ENCODE data around the gene IFNA21.
"Not testable (repeated sequence)": the region's sequence is repeated elsewhere in the genome, so short reads cannot be mapped to it uniquely, and the experiment has no call there.

The IFNA21 gene

DNA sequence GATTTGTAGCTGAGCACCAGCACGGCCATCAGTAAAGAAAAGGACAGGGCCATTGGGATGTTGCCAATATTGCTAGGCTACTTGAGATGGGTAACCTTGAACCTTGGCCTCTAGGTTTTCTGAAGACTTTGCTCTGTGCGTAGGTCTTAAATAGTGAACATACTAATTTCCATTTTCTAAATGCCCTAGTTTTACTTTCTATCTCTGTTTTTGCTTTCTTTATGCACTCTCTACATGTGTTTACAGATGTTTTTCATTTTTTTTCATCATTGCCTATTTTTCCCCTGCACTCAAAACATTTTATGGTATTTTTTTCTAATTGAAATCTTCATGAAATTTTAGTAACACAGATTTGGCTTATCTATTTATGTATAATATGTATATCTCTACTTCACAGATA, at the start of gene IFNA21:
Gene IFNA21, minus strand, starts transcription at position 101 of the 400 bp plus-strand sequence. Its CDS starts 48 bp downstream, at position 53.
- DNase-seq (ENCODE audit: low read depth): not testable (repeated sequence)

GRCh38 chr9:21213411-21214326, 47.2 kb upstream of the IFNA21 start:
- not testable (repeated sequence) for DNase-seq (ENCODE audit: low read depth)

DNA sequence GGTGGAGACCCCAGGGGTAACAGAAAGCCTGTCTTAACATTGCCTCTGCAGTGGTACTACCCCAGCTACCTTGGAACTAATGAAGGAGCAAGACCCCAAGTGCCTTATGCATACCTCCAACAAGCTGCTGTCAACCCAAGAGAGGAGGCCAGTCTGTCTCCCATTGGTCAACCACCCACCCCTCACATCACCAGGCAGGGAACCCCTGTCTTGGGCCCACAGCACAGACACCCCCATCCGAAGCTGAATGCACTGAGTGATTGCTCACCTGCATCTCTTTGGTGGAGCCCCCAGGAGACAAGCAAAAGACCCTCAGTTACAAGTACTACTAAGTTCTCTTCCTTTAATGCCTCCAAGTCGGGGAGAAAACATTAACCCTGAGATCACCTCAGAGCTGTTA, 45.7 kb upstream of the IFNA21 start:
- DNase-seq (ENCODE audit: low read depth): not testable (repeated sequence)

GRCh38 chr9:21210782-21211181, 44.3 kb upstream of the IFNA21 start:
- not testable (repeated sequence) for DNase-seq (ENCODE audit: low read depth)

DNA sequence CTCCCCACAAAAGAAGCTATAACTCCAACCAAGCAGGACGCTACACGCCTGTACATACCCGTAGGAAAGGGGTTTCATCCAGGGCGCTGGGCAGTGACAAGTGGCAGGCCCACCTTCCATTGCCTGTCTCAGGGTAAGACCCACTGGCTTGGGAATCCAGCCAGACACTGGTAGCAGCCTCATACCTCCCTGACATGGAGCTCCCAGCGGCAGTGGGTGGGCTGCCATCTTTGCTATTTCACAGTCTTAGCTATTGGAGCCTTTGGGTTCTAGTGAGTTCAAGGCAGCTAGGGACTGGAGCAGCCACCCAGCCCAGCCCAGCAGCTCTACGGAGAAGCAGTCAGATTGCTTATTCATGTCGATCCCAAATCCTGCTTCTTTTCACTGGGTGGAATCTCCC, 43.9 kb upstream of the IFNA21 start:
- DNase-seq (ENCODE audit: low read depth): no peak

GRCh38 chr9:21207043-21207442, 40.6 kb upstream of the IFNA21 start, which contains the start of gene IFNA10:
Gene IFNA10 (minus strand): TSS chr9:21207143. CDS start chr9:21207097, 46 bp downstream.
- DNase-seq (ENCODE audit: low read depth): not testable (repeated sequence)

DNA sequence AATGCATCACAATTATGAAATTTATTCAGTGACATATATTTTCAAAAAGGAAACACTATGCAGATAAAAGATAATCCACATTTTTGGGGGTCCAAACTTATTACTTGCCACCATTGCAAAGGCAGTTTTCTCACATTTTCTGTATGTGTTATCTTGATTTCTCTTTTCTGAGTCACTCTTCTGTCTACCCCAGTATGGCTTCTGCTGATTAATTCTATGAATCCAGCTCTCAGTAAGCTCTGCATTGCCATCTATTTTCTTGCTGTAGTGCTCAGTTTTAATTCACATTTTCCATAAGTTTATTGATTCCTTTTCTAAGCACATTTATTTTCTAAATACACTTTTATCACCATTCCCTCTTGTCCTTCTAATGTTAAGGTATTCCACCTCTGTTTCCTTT, 38.7 kb upstream of the IFNA21 start:
- no peak for DNase-seq (ENCODE audit: low read depth)

- DNase-seq (ENCODE audit: low read depth): not testable (repeated sequence)
These were observed 35.6 kb upstream of the IFNA21 start, which contains the start of gene IFNA7 for GRCh38 chr9:21202105-21202504. Gene IFNA7 (minus strand): TSS chr9:21202205. CDS start chr9:21202165, 40 bp downstream.

DNA sequence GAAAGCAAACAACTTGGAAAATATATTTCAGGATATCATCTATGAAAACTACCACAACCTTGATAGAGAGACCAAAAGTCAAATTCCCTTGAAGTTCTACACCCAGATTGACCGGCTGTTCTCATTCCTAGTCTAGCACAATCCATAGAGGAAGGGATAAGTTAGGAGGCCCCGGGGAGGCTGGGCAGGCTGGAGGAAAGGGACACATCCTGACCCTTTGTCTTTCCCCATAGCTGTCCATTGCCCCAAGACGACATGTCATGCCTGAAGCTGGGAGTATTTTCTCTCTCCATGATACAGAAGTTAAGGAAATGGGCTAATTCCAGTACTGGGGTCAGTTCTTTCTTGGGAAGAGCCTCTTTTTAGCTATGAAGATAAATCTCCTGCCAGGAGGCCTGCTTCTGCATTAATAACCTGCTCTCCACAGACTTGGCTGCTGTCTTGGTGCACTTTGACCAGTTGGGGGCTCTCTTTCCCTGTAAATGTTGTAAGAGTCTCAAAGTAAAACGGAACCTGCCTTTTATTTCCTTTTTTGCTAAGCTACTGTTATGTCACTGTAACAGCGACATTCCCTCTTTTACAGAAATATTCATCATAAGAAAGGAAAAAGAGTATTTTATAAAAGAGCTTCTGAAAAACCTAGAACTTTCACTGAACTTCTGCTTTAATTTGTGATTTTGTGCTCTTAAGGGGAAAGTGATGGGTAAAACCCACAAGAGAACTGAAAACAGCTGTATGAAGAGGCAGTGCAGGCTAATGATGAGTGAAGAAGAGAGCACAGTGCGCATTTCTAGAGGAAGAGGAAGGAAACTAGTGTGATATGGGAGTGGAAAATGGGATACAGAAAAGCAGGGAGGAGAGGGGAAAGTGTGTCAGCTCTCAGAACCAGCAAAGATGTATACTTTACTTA, 28.7 kb upstream of the IFNA21 start:
- not testable (repeated sequence) for DNase-seq (ENCODE audit: low read depth)

DNA sequence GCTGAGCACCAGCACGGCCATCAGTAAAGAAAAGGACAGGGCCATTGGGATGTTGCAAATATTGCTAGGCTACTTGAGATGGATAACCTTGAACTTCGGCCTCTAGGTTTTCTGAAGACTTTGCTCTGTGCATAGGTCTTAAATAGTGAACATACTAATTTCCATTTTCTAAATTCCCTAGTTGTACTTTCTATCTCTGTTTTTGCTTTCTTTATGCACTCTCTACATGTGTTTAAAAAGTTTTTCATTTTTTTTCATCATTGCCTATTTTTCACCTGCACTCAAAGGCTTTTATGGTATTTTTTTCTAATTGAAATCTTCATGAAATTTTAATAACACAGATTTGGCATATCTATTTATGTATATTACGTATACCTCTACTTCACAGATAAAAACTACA, 21.0 kb upstream of the IFNA21 start, which contains the start of gene IFNA4:
Gene IFNA4, minus strand, starts transcription at position 101 of the 400 bp plus-strand sequence. Its CDS starts 56 bp downstream, at position 45.
- DNase-seq (ENCODE audit: low read depth): not testable (repeated sequence)

- DNase-seq (ENCODE audit: low read depth): not testable (repeated sequence)
These were observed 16.6 kb upstream of the IFNA21 start for GRCh38 chr9:21182810-21183736.

DNA sequence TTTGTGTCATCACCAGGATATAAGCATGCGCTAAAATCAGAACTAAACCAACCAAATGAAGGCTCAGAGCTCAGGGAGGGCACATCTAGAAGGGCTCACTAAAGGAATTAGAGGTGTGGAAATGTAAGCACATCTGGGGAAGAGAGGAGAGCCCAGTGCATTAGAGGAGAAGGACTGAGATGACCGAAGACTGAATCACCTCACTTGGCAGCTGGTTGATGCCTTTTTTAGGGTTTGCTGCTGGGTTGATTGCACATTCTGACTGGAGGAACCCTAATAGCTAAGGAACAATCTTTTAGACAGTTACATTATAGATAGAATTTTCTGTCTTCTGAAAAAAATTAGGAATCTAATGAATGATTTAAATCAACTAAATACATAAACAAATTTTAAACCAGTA, 8.2 kb upstream of the IFNA21 start:
- DNase-seq (ENCODE audit: low read depth): no peak

DNA sequence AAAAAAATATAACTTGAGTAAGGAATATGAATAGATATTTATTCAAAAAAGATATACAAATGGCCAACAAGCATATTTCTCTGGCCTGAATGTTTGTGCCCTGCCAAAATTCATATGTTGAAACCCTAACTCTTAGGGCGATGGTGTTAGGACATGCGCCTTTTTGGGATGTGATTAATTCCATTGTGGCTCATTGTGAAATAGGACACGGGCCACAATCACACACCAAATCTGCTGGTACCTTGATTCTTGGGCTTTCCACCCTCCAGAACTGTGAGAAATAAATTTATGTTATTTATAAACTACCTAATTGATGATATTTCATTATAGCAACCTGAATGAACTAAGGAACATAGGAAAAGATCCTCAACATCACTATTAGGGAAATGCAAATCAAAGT, 5.7 kb upstream of the IFNA21 start:
- DNase-seq (ENCODE audit: low read depth): no peak

DNA sequence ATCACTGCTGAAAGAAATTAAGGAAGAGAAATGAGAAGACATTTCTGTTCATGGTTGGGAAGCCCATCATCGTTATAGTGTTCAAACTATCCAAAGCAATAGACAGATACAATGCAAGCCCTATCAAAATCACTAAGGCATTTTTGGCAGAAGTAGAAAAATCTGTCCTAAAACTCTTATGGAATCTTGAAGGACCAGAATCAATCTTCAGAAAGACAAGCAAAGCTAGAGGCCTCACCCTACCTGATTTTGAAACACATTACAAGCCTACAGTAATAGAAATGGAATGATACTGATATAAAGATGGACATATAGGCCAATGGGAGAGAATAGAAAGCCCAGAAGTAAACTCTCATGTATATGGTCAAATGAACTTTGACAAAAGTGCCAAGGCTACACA, 4.9 kb upstream of the IFNA21 start:
- no peak for DNase-seq (ENCODE audit: low read depth)

- no peak for DNase-seq (ENCODE audit: low read depth)
These were observed 944 bp downstream of the IFNA21 start for GRCh38 chr9:21165516-21165915.

GRCh38 chr9:21160178-21160577, 6.3 kb downstream of the IFNA21 start:
- DNase-seq (ENCODE audit: low read depth): no peak

- DNase-seq (ENCODE audit: low read depth): no peak
These were observed 11.0 kb downstream of the IFNA21 start for GRCh38 chr9:21155501-21155900.

DNA sequence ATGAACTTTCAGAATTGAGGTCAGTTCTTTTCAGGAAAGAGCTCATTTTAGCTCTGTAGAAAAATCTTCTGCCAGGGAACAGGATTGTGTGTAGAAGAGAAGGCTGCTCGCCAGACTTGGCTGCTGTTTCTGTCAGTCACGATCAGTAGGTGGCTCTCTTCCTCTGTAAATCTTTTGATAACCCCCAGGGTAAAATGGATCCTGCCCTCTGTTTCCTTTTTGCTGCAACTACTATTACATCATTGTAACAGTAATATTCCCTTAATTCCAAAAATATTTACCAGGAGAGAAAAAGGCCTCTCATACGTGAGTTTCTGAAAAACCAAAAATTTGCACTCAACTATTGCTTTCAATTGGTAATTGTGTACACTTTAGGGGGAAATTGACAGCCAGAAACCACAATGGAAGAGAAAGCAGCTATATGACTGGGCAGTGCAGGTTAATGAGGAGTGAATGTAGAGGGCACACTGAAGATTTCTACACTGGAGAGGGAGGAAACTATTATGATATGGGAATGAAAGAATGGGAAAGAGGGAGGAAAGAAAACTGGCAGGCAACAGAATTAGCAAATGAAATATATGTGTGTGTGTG, 12.3 kb downstream of the IFNA21 start:
- DNase-seq (ENCODE audit: low read depth): no peak

DNA sequence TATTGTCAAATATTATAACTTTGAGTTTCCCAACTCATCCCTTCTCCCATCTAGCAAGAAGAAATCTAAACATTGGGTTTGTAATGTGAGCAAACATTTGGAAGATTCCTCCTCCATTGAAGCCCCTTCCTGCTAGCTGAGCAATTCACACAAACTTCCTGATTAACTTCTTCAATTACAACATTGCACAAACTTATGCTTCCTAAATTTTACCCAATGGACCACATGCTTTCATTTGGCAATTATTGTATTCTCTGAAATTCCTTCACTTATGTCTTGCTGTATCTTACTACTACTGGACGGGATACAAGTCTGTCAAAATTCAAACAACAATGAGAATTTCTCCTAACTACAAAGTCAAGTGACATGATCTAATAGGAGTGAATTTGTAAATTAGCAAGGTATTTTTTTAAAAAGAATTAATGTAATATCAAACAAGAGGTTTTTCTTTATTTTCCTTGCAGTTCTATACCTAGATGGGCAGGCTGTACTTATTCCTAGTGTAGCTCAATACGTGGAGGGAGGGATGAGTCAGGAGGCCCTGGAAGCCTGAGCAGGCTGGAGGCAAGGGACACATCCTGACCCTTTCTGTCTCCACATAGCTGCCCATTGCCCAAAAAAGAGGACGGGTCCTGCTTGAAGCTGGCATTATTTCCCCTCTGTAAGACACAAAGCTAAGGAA, 13.0 kb downstream of the IFNA21 start:
- no peak for DNase-seq (ENCODE audit: low read depth)

DNA sequence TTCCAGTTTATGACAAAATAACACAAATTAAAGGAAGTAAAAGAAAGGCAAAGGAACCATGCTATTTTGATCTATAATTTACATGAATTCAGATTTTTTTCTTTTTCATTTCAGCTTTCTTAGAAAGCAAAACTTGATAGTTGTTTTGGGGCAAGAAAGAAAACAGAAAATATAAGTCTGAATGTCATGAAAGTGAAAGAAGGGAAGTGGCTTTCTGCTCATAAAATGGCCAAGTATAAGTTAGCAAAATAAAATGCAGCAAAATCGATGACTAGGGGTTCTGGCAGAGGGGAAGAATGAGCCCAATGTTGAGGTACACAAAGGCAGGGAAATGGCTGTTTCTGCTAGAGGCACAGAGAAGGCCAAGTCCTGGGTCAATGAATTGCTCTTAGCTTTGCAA, 21.9 kb downstream of the IFNA21 start:
- no peak for DNase-seq (ENCODE audit: low read depth)

All from T-helper 22 cell (primary cell).